GM12878 (cell line): ENCODE results near the gene LPIN2. TPM values are rescaled to one million over a fixed set of nuclear protein-coding genes. Genes with fewer than 3 reads are reported as not detected.
A peak's percentile ranks its signal among the peaks of the same experiment; 100 is the strongest.

Experiments
- BCL3 ChIP-seq: IDR thresholded peaks from 2 replicates; pipeline ENCODE4 v1.6.1; 2011; ENCODE audit warnings: borderline replicate concordance, low read depth, mild to moderate bottlenecking, moderate library complexity, low read length; ENCODE audit not compliant: insufficient read depth, poor library complexity, severe bottlenecking
- BHLHE40 ChIP-seq, 2 experiments: fragments of 450-650 bp in 1 of 2; IDR thresholded peaks; 2 replicates each; pipeline ENCODE4 v1.6.1; 2011 to 2017; ENCODE audit warnings: low read depth in 2 of 2, borderline replicate concordance in 1 of 2, improper control_type of control experiment in 1 of 2, low read length in 1 of 2, mild to moderate bottlenecking in 1 of 2
- BMI1 ChIP-seq: fragments of 450-650 bp; IDR thresholded peaks from 2 replicates; pipeline ENCODE4 v1.6.1; 2016; ENCODE audit warnings: mild to moderate bottlenecking, moderate library complexity, borderline replicate concordance
- DPF2 ChIP-seq: fragments of 450-650 bp; IDR thresholded peaks from 2 replicates; pipeline ENCODE4 v1.6.1; 2017; ENCODE audit warnings: mild to moderate bottlenecking
- EED ChIP-seq: sonication (generic); IDR thresholded peaks from 2 replicates; pipeline ENCODE4 v1.6.1; 2016; ENCODE audit warnings: antibody characterized with exemption, low read depth
- EGR1 ChIP-seq, 2 experiments: IDR thresholded peaks; 1 replicate in 1 of 2; 2 replicates in 1 of 2; pipeline ENCODE4 v1.6.1; 2011 to 2012; ENCODE audit warnings: low read depth in 2 of 2, low read length in 2 of 2, borderline replicate concordance in 1 of 2, mild to moderate bottlenecking in 1 of 2, moderate library complexity in 1 of 2
- EP300 ChIP-seq, 2 experiments: fragments of 150-350 bp in 1 of 2; IDR thresholded peaks; 2 replicates each; pipeline ENCODE4 v1.6.1; 2011 to 2012; ENCODE audit warnings: low read depth in 2 of 2, low read length in 2 of 2, borderline replicate concordance in 1 of 2, improper control_type of control experiment in 1 of 2, inconsistent platforms in 1 of 2; ENCODE audit not compliant: control insufficient read depth in 1 of 2
- GATAD2B ChIP-seq: fragments of 450-650 bp; conservative IDR thresholded peaks from 2 replicates; pipeline ENCODE4 v1.6.1; 2017; ENCODE audit warnings: low read depth, mild to moderate bottlenecking, moderate library complexity
- IKZF1 ChIP-seq: fragments of 450-650 bp; conservative IDR thresholded peaks from 2 replicates; pipeline ENCODE4 v1.6.1; 2017; ENCODE audit warnings: antibody characterized with exemption, mild to moderate bottlenecking
- KDM1A ChIP-seq: fragments of 200-600 bp; sonication (generic); IDR thresholded peaks from 2 replicates; pipeline ENCODE4 v1.6.1; 2016; ENCODE audit warnings: borderline replicate concordance
- LARP7 ChIP-seq: fragments of 450-650 bp; IDR thresholded peaks from 2 replicates; pipeline ENCODE4 v1.6.1; 2017; ENCODE audit warnings: mild to moderate bottlenecking
- MEF2B ChIP-seq: fragments of 450-650 bp; IDR thresholded peaks from 2 replicates; pipeline ENCODE4 v1.6.1; 2018; ENCODE audit warnings: mild to moderate bottlenecking, moderate library complexity; ENCODE audit not compliant: partially characterized antibody, poor library complexity, severe bottlenecking
- MXI1 ChIP-seq: fragments of 150-350 bp; IDR thresholded peaks from 2 replicates; pipeline ENCODE4 v1.6.1; 2011; ENCODE audit warnings: low read depth, mild to moderate bottlenecking, inconsistent platforms, low read length, improper control_type of control experiment
- PML ChIP-seq: IDR thresholded peaks from 2 replicates; pipeline ENCODE4 v1.6.1; 2012; ENCODE audit warnings: low read length, inconsistent platforms
- POLR2A ChIP-seq: IDR thresholded peaks from 2 replicates; pipeline ENCODE4 v1.6.1; 2011; ENCODE audit warnings: low read depth, mild to moderate bottlenecking, low read length
- SPI1 ChIP-seq: IDR thresholded peaks from 2 replicates; pipeline ENCODE4 v1.6.1; 2011; ENCODE audit warnings: low read depth, mild to moderate bottlenecking, low read length, moderate library complexity, borderline replicate concordance; ENCODE audit not compliant: insufficient read depth
- TAF1 ChIP-seq: IDR thresholded peaks from 2 replicates; pipeline ENCODE4 v1.6.1; 2011; ENCODE audit warnings: mild to moderate bottlenecking, low read depth, low read length, borderline replicate concordance
- TCF12 ChIP-seq: IDR thresholded peaks from 2 replicates; pipeline ENCODE4 v1.6.1; 2011; ENCODE audit warnings: low read depth, mild to moderate bottlenecking, low read length
- USF1 ChIP-seq: IDR thresholded peaks from 2 replicates; pipeline ENCODE4 v1.6.1; 2011; ENCODE audit warnings: borderline replicate concordance, low read depth, mild to moderate bottlenecking, moderate library complexity, mixed read lengths, low read length; ENCODE audit not compliant: insufficient read depth; ENCODE audit errors: extremely low read length
- USF2 ChIP-seq: IDR thresholded peaks from 2 replicates; pipeline ENCODE4 v1.6.1; 2011; ENCODE audit warnings: low read depth, low read length, improper control_type of control experiment, borderline replicate concordance
- YY1 ChIP-seq: IDR thresholded peaks from 2 replicates; pipeline ENCODE4 v1.6.1; 2011; ENCODE audit warnings: low read depth, mild to moderate bottlenecking, low read length
- ZNF384 ChIP-seq: IDR thresholded peaks from 2 replicates; pipeline ENCODE4 v1.6.1; 2012; ENCODE audit warnings: low read depth, mild to moderate bottlenecking, low read length, improper control_type of control experiment, borderline replicate concordance
- polyA plus RNA-seq, 11 experiments: library from polyadenylated mRNA; depleted of rRNA in 4 of 11; unstranded in 6 of 11; stranded (reverse) in 5 of 11; fragments of >200 nt; fragmentation: Nextera tagmentation in 4 of 11; fragmentation: Illumina TruSeq in 1 of 11; extraction: Ambion mirVana in 4 of 11; extraction: Trizol in 1 of 11; gene quantifications; 1 replicate in 1 of 11; 2 replicates in 10 of 11; pipeline versions ENCODE4 v1.2.1 to v1.2.3, GENCODE V29; 2011 to 2016; ENCODE audit warnings: inconsistent platforms in 2 of 11, missing spikeins in 2 of 11, low read depth in 1 of 11
- total RNA-seq, 4 experiments: library from RNA; depleted of rRNA in 3 of 4; stranded (reverse); fragments of >200 nt in 3 of 4; fragmentation: Illumina TruSeq in 1 of 4; extraction: Trizol in 1 of 4; gene quantifications; 2 replicates each; pipeline versions ENCODE4 v1.2.1 to v1.2.3, GENCODE V29; 2013 to 2021

Gene LPIN2
- total and polyA plus RNA-seq, 10 of the 15 experiments (the other 5 are each of a cell fraction or from before 2014, with no cell fraction given) = 4.1 to 28.0 (median 15.9) TPM

- peak in 1 of 2 experiments; percentile 31; a peak in 1 of 3 replicates for TF ChIP-seq EGR1 (IDR thresholded peaks at IDR 0.05; ENCODE audit: borderline replicate concordance in 1 of 2, low read depth in 2 of 2, low read length in 2 of 2)
- TF ChIP-seq ZNF384 = peak; percentile 95
- peak; percentile 78; the same call in 1 of the 2 replicates for TF ChIP-seq TCF12
- peak in 1 of 2 experiments; percentile 44; a peak in 1 of 4 replicates for TF ChIP-seq EP300 (IDR thresholded peaks at IDR 0.05; ENCODE audit: borderline replicate concordance in 1 of 2, control insufficient read depth in 1 of 2, low read depth in 2 of 2, low read length in 2 of 2)
- TF ChIP-seq BHLHE40 (IDR thresholded peaks at IDR 0.05; ENCODE audit: borderline replicate concordance in 1 of 2, low read depth in 2 of 2, low read length in 1 of 2) = peak; percentile 82 to 93
- TF ChIP-seq BCL3 = peak; percentile 21
- TF ChIP-seq USF1 = peak; percentile 81
- TF ChIP-seq PML = no peak
- peak; percentile 21; the same call in 1 of the 2 replicates for TF ChIP-seq IKZF1
- no peak for TF ChIP-seq EED
- peak; percentile 86 for TF ChIP-seq USF2
- 0 out of 2 replicates have a peak, but pooled peaks have one; percentile 4 for TF ChIP-seq DPF2
- TF ChIP-seq YY1 = peak; percentile 74
- TF ChIP-seq POLR2A = peak; percentile 61; the same call in 1 of the 2 replicates
- TF ChIP-seq BMI1 = peak; percentile 96
- peak; percentile 39 for TF ChIP-seq MEF2B
- TF ChIP-seq LARP7 = 0 out of 2 replicates have a peak, but pooled peaks have one; percentile 10
- no peak for TF ChIP-seq SPI1
- TF ChIP-seq TAF1 = peak; percentile 53; the same call in 1 of the 2 replicates
- no peak for TF ChIP-seq KDM1A
- TF ChIP-seq MXI1 = peak; percentile 95
- peak; percentile 68; the same call in 1 of the 2 replicates for TF ChIP-seq GATAD2B
Measured at GRCh38 chr18:3013024-3013804, at the start of gene LPIN2 (continued).
